ENCODE data around the gene GCSAML. TPM values are rescaled to one million over a fixed set of nuclear protein-coding genes. Genes with fewer than 3 reads are reported as not detected.

Gene GCSAML
- total and polyA plus RNA-seq, 9 of the 15 experiments (the other 6 are each of a cell fraction or from before 2014, with no cell fraction given): 0.01 TPM; not detected in 8

DNA sequence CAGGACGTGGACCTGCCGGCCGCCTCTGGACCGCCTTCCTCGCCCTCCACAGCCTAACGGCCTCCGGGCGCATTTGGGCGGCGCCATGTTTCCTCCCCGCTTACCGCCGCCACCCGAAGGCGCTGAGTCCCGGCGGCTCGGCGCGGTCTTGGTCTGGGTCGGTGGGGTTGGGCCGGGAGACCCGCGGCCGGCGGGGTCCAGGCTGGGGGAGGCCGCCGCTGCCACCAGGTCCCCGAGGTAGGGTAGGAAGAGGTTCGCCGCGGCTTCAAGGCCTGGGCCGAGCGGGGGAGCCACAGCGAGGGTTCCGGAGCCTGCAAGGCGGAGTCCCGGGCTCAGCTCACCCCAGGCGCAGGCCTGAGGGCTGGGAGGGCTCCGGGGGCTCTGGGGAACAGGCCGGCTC lies 18.1 kb upstream of the GCSAML start (continued):
- TF ChIP-seq VEZF1 (CRISPR knock-in tag; IDR thresholded peaks at IDR 0.05) (no peak), ZEB2 (IDR thresholded peaks at IDR 0.05) (no peak), ZBTB2 (IDR thresholded peaks at IDR 0.05) (no peak), KLF16 (IDR thresholded peaks at IDR 0.05) (no peak), TAF15 (IDR thresholded peaks at IDR 0.05; ENCODE audit: low read depth, low read length) (no peak), ELK1 (CRISPR knock-in tag; IDR thresholded peaks at IDR 0.05) (no peak), SIRT6 (IDR thresholded peaks at IDR 0.05; ENCODE audit: low read depth, low read length) (no peak), ZNF668 (CRISPR knock-in tag; IDR thresholded peaks at IDR 0.05) (no peak), BRD9 (IDR thresholded peaks at IDR 0.05; ENCODE audit: low read depth, partially characterized antibody) (no peak), ZNF24 (IDR thresholded peaks at IDR 0.05) (no peak), FOXP1 (CRISPR knock-in tag; IDR thresholded peaks at IDR 0.05) (no peak)
